NCI-H1092 treated with DMSO at 0.1 percent for 48 hours (cell line): ENCODE data around the gene SEZ6L.
"Not testable (repeated sequence)": the region's sequence is repeated elsewhere in the genome, so short reads cannot be mapped to it uniquely, and the experiment has no call there.

Source experiments
- DNase-seq: peaks from one replicate; lab custom pipeline; 2025; lab: John Stamatoyannopoulos, UW

Gene SEZ6L

GRCh38 chr22:26383968-26384556 is 214.8 kb downstream of the SEZ6L start:
- no peak for DNase-seq

DNA sequence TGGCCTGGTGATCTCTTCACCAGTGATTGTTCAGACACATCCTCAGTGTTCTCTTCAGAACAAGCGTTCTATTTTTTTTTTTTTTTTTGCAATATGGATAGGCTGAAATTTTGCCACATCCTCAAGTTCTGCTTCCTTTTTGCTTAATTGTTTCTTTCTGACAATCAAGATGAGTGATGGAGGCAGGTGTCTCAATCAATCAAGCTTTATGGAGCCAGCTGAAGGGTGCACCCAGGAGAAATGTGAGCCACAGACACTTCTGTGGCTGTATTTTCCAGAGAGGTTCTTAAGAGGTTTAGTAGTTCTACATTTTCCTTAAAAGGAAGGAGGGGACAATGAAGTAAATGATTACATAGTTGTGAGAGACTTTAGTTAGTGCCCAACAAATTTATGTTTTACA is 215.9 kb downstream of the SEZ6L start:
- no peak for DNase-seq

DNA sequence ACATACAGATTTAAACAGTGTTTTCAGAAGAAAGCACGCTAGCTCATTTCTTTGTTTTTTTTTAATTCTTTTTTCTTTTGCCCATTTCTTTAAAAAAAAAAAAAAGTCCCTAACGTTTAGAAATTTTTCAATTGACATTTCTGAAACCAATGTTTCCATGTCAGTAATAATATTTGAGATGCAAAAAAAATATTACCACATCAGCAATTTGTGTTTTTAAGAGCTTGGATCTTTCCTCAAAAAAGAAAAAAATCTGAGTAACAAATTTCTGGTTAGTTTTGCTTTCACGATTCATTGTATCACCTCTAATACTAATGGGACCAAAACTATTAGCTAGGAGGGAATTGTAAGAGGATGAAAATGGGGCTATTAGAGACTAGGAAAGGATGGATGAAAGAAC is 219.9 kb downstream of the SEZ6L start:
- DNase-seq, result no peak

GRCh38 chr22:26391091-26391490 is 221.8 kb downstream of the SEZ6L start:
- DNase-seq, result no peak

- DNase-seq, result no peak
Measured at GRCh38 chr22:26391623-26392022, 222.4 kb downstream of the SEZ6L start.

- DNase-seq, result no peak
Measured at GRCh38 chr22:26393929-26394328, 224.7 kb downstream of the SEZ6L start.

DNA sequence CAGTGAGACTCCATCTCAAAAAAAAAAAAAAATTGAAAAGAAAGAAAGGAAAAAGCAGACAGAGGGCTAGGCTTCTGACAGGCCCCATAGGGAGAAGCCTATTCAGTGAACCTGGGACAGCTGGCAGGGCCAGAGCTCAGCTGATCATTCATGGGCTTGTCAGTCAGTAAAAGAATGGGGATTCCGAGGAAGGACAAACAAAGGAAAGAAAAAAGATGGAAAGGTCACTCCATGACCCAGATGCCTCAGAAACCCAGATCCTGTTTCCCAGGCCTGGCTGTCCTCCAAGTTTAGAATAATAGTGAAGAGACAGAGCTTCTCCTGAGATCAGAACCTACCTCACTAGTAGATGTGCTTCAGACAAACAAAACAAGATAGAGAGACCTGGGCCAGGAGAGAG is 225.5 kb downstream of the SEZ6L start:
- peak; percentile 26 for DNase-seq

DNA sequence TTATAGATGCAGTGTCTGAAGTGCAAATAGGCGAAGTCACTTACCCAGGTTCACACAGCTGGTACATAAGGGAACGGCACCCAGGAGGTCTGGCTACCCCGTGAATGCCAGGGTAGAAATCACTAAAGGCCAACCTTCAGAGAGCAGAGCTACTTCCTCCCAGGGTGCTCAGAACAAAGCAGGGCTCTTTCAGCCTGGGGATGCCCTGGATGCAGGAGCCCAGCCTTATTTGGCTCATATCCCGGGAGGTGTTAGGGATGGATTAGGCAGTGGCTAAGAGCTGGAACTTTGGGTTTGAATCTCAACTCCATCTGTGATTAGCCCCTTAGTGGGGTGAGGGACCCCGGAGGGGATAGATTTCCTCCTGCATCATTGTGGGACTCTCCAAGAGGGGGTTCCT is 226.7 kb downstream of the SEZ6L start:
- DNase-seq, result peak; percentile 59

DNA sequence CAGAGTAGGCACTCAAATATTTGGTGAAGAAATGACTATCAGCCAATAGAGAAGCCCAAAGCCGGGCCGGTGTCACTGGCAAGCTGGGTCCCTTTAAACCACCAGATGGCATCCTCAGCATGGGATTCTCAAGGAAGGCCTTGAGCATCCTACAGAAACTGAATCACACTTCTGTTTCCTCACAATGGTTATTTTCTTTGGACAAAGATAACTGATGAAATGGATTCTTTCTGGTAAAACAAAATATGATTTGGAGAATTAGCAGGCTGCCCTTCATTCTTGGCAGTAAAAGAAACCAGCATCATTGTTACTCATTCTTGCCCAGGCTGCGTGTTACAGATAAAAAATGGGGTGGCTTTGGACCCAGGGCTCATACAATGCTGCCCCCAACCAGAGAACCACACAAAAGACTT is 229.5 kb downstream of the SEZ6L start:
- DNase-seq, result peak; percentile 48

DNA sequence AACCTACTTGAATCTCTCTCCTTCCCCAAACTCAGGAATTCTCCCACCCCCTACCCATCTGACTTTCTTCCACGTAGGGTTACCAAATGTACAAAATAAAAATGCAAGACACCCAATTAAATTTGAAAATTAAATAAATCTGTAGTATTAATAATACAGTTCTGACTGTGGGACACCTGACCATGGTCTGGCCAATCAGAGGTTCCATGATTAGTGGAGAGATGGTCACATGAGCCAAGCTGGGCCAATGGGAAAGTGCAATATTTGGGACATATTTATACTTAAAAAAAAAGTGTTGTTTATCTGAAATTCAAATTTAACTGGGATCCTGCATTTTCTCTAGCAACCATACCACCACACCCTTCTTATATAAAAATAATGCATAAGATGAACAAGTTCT is 230.0 kb downstream of the SEZ6L start:
- DNase-seq, result no peak

DNA sequence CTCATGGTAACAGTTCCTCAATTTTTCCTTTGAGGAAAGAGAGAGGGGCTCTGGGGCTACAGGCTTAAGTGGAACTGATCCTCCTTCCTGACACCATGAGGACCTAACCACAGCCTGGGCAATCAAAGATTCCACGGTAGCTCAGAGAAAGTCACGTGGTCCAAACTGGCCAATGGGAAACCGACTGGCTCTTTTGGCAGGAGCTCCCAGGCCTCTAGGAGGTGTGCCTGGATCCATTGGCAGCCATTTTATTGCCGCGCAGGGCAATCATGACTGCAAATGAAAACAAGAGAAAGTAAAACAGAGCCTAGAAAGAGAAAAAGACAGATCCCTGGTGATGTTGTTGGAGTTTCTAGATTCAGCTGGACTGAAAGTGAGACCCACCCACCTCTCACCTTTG is 232.5 kb downstream of the SEZ6L start:
- DNase-seq, result no peak

GRCh38 chr22:26404851-26405421 is 235.7 kb downstream of the SEZ6L start:
- no peak for DNase-seq

DNA sequence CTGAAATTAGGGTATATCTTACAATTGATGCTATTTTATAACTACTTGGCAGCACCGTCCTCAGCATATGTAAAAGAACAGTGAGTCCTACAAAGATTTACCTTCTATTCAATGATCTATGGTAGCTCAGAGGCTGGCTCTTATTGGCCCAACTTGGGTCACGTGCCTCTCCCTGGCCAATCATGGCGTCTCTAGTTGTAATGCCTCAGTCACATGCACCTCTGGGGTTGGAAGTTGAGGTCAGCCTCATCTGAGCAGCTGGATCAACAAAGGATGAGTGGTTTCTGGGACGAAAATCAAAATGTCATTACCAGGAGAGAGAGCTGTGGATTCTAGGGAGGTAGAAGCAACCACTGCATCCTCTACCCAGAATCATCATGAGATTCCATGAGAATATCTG is 236.9 kb downstream of the SEZ6L start:
- DNase-seq, result peak; percentile 97

DNA sequence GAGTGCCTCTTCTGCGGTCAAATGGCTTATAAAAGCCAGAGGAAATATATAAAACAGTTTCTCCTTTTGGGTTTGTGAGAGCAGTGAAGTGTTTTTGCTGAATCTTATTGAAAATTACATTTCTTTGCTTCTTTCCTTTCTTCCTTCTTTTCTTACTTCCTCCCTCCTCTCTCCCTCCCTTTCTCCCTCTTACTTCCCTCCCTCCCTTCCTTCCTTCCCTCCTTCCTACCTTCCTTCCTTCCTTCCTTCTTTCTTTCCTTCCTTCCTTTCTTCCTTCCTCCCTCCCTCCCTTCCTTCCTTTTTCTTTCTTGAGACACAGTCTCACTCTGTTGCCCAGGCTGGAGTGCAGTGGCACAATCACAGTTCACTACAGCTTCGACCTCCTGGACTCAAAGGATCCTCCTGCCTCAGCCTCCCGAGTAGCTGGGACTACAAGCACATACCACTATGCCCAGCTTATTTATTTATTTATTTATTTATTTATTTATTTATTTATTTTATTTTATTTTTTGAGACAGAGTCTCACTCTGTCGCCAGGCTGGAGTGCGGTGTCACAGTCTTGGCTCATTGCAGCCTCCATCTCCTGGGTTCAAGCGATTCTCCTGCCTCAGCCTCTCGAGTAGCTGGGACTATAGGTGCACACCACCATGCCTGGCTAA is 239.4 kb downstream of the SEZ6L start:
- DNase-seq, result not testable (repeated sequence)

- DNase-seq, result peak; percentile 8
Measured at GRCh38 chr22:26409719-26410335, 240.6 kb downstream of the SEZ6L start.

GRCh38 chr22:26410386-26410785 is 241.1 kb downstream of the SEZ6L start:
- DNase-seq, result no peak

GRCh38 chr22:26414347-26414746 is 245.1 kb downstream of the SEZ6L start:
- DNase-seq, result no peak

- DNase-seq, result no peak
Measured at GRCh38 chr22:26416256-26416655, 247.0 kb downstream of the SEZ6L start.

DNA sequence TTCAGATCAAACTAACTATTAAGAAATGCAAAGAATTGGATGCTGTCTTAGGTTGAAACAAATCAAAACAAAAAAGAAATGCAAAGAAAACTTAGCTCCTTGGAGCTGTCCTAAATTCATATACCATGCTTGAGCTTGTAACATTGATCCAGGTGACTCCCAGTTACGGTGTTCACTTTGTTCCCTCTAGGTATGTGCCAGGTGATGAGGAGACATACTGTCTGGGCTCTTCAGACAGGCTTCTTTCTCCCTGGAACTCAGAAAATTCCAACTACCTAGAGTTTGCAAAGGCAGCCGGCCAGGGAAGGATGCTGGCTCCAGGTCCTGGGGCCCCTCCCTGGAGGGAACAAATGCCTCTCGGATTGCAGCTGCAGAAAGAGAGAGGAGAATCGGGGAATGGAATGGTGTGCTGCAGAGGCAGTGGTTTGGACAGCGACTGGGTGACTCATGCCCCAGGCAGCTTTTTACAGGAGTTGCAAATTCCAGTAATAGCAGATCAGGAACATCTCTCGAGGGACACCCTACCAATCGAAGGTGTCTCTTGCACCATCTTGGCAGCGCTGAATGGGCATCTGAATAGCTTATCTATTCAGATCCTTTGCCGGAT is 247.5 kb downstream of the SEZ6L start:
- DNase-seq, result no peak

DNA sequence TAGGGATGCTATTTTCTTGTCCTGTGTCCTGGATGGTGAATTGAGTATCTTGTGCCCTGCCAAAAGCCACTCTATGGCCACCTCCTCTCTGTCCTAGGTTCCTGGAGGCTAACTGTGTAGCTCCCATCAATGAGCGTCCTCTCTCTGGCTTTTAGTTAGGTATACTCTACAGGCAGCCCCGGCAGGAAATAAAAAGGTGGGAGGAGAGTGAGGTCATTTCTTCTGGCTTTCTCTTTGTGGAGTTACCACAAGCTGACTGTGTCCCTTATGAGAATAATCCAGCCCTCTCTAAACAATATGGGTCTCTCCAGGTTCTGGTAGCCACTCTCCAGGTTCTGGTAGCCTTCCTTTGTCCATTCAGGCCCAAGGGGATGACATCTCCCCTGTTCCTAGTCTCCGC is 248.1 kb downstream of the SEZ6L start:
- DNase-seq, result no peak

GRCh38 chr22:26418620-26419019 is 249.4 kb downstream of the SEZ6L start:
- no peak for DNase-seq

GRCh38 chr22:26426924-26427323 is 257.7 kb downstream of the SEZ6L start:
- no peak for DNase-seq
